ENCODE data around the gene C19orf25.
"Not testable (repeated sequence)": the region's sequence is repeated elsewhere in the genome, so short reads cannot be mapped to it uniquely, and the experiment has no call there.

The C19orf25 gene

GRCh38 chr19:1477056-1477455 lies 2.0 kb downstream of the C19orf25 start:
- not testable (repeated sequence) for DNase-seq

GRCh38 chr19:1475751-1476437 lies 3.1 kb downstream of the C19orf25 start:
- DNase-seq = no peak

- no peak for DNase-seq
Measured at GRCh38 chr19:1474765-1475351, 4.2 kb downstream of the C19orf25 start.

GRCh38 chr19:1474011-1474764 lies 4.8 kb downstream of the C19orf25 start:
- no peak for DNase-seq

- no peak for DNase-seq
Measured at GRCh38 chr19:1473085-1473851, 5.7 kb downstream of the C19orf25 start.

- DNase-seq = no peak
Measured at GRCh38 chr19:1472231-1473084, 6.6 kb downstream of the C19orf25 start.

GRCh38 chr19:1471515-1472160 lies 7.4 kb downstream of the C19orf25 start:
- no peak for DNase-seq

GRCh38 chr19:1471010-1471514 lies 8.0 kb downstream of the C19orf25 start:
- DNase-seq = no peak

- peak; percentile 57 for DNase-seq
Measured at GRCh38 chr19:1470305-1471009, 8.6 kb downstream of the C19orf25 start.

GRCh38 chr19:1470055-1470304 lies 9.0 kb downstream of the C19orf25 start:
- no peak for DNase-seq

- DNase-seq = no peak
Measured at GRCh38 chr19:1469255-1470054, 9.6 kb downstream of the C19orf25 start.

GRCh38 chr19:1468821-1469254 lies 10.2 kb downstream of the C19orf25 start:
- no peak for DNase-seq

GRCh38 chr19:1468274-1468820 lies 10.7 kb downstream of the C19orf25 start:
- DNase-seq = no peak

GRCh38 chr19:1467490-1468273 lies 11.3 kb downstream of the C19orf25 start:
- DNase-seq = no peak

- DNase-seq = no peak
Measured at GRCh38 chr19:1467215-1467489, 11.9 kb downstream of the C19orf25 start.

GRCh38 chr19:1466461-1467214 lies 12.4 kb downstream of the C19orf25 start:
- no peak for DNase-seq

- no peak for DNase-seq
Measured at GRCh38 chr19:1466018-1466460, 13.0 kb downstream of the C19orf25 start.
